Subcutaneous adipose tissue (tissue), 4 donors: ENCODE data around the gene PFN3. TPM values are rescaled to one million over a fixed set of nuclear protein-coding genes. Genes with fewer than 3 reads are reported as not detected.

ENCODE experiments used
- total RNA-seq, 4 donors: library from RNA; depleted of rRNA; stranded (reverse); fragments of >200 nt; gene quantifications; one replicate each; pipeline ENCODE4 v1.1.0, GENCODE V29; 2016
- TF ChIP-seq, protein P1 (sequence below): fragments of 450-650 bp; IDR thresholded peaks from one replicate; pipeline ENCODE4 v1.5.1; 2016; ENCODE audit warnings: low read depth, mild to moderate bottlenecking, control low read depth, antibody characterized with exemption, moderate library complexity

Gene PFN3
- total RNA-seq, 4 donors from 2014 or later: not detected

DNA sequence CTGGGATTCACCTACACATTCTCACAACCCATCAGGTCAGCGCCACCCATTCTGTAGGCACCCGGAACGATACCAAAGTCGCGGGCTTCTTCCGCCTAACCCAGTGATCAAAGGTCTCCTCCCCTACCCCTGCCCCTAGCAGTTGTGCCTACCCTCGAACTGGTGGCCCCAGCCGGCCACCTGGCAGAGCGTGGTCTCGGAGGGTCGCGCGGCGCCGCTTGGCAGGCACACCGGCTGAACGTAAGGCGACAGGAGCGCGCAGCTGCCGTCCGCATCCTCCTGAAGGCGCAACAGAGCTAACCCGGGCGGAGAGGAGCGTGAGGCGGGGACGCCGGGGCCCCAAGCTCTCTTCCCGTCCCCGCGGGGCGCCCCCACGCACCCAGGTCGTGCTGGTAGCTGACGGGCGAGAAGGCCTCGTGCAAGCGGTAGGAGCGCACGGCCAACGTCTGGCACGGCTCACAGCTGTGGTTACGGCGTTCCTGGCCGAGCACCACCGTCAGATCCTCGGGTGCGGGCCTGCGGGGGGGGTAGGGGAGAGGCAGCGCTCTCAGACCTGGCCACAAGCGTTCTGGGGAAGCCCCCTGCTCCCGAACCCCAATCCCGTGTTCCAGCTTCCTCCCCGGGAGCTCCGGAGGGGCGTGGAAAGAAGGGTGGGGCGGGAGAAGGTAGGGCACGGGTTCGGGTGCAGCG, 2.8 kb upstream of the PFN3 start:
- TF ChIP-seq, protein P1, sequence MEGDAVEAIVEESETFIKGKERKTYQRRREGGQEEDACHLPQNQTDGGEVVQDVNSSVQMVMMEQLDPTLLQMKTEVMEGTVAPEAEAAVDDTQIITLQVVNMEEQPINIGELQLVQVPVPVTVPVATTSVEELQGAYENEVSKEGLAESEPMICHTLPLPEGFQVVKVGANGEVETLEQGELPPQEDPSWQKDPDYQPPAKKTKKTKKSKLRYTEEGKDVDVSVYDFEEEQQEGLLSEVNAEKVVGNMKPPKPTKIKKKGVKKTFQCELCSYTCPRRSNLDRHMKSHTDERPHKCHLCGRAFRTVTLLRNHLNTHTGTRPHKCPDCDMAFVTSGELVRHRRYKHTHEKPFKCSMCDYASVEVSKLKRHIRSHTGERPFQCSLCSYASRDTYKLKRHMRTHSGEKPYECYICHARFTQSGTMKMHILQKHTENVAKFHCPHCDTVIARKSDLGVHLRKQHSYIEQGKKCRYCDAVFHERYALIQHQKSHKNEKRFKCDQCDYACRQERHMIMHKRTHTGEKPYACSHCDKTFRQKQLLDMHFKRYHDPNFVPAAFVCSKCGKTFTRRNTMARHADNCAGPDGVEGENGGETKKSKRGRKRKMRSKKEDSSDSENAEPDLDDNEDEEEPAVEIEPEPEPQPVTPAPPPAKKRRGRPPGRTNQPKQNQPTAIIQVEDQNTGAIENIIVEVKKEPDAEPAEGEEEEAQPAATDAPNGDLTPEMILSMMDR: no peak

DNA sequence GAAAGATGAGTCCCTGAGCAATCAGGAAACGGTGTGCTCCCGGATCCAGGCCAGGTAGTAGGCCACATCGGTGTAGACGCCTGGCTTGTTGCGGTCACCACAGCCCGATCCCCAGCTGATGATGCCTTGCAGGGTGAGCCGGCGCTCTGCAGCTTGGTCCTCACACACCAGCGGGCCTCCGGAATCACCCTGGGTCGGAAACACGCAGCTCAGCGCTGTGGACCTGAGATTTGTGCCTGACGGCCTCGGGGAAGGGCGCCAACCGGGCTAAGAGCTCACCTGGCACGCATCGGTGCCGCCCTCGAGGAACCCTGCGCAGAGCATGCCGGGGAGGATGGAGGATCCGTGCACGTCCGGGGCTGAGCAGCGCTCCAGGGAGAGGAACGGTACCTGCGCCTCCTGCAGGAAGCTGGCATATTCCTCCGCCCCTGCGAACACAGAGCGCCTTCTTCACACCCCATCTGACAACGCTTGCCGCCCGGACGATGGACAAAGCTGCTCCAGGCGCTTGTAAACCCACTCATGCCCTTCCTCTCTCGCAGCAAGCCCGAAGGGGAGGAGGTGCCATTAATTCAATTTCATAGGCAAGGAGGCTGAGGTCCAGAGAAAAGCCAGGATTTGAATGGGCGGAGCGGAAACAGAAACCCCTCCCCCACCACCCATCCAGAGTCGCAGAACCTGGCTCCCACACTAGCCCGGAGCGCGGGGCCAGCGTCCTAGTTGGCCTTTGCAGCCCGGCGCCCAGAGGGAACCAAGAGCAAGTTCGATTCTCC, 2.0 kb upstream of the PFN3 start:
- TF ChIP-seq, protein P1: no peak

DNA sequence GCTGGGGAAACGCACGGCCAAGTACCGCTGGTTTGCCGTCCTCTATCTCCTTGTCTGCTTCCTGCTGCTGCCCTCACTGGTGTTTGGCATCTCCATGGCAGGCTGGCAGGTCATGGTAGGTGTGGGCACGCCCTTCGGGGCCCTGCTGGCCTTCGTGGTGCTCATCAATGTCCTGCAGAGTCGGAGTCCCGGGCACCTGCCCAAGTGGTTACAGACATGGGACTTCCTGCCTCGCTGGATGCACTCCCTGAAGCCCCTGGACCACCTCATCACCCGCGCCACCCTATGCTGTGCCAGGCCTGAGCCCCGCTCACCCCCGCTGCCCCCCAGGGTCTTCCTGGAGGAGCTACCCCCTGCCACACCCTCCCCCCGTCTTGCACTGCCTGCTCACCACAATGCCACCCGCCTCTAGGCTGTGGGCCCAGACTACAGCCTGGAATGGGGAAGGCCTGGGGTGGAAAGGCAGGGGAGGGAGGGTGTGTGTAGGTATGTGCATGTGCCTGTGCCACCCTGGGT, 2.5 kb downstream of the PFN3 start:
- TF ChIP-seq, protein P1: no peak

DNA sequence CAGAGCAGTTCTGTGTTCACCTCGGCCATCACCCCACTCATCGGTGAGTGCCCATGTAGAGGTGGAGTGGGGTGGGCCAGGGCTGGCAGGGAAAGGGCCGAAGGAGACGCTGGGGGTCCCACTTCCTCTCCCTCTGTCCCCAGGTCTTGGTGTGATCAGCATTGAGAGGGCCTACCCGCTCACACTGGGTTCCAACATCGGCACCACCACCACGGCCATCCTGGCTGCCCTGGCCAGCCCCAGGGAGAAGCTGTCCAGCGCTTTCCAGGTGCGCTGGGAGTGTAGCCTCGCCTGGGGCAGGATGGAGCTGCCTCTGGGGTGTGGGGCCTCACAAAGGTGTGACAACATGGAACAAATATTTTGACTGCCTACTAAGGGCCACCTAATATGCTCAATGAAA, 3.7 kb downstream of the PFN3 start:
- TF ChIP-seq, protein P1: no peak

DNA sequence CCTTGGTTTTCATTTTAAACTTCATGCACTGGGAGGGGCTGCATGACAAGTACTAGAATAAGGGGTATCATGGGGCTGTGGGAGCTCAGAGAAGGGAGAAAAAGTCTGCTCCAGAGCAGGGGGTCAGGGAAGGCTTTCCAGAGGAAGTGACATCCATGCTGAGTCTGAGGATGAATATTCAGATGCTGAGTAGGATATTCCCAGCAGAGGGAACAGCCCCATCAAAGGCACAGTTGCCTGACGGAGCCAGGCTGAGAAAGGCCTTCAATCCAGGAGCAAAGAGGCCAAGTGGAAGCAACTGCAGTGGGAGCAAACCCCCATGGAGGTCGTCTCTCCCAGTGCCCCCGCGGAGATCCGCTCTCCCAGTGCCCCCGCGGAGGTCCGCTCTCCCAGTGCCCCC, 4.4 kb downstream of the PFN3 start:
- TF ChIP-seq, protein P1: no peak

DNA sequence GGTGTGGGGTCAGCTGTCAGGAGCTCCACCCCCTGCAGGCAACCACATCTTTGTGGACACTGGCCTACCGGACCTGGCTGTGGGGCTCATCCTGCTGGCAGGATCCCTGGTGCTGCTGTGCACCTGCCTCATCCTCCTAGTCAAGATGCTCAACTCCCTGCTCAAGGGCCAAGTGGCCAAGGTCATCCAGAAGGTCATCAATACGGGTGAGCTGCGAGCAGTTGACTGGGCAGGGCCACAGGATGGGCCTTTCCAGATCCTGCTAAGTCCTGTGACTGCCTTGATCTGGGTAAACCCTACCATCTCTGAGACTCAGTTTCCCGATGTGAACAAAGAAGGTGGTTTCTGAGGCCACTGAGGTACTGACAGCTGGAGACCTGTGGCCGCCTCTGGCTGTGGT, 6.5 kb downstream of the PFN3 start:
- TF ChIP-seq, protein P1: no peak

DNA sequence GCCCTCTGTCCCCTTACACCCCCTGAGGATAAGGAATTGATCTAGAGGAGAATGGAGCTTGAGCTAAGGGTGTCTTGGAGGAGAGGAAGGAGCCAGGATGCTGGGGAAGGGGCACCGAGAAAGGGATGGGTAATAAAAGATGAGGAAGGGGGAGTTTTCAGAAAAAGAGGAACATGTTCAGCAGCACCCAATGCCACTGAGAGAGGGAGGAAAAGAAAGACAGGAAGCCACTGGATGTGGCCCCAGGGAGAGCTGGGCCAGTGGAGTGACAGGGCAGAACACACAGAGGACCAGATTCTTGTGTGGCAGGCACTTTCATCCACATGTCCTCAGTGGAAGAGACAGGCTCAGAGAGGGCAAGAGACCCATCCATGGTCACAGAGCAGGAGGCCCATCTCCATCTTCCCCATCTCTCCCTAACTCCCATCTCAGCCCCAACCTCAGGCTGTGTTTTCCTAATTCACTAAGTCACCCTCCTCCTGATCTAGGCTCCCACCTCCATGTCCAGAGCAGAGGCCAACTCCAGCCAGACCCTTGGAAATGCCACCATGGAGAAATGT, 7.2 kb downstream of the PFN3 start:
- TF ChIP-seq, protein P1: no peak
